HG02840 (cell line): ENCODE results near the gene C5orf46.
"Not testable (repeated sequence)": the region's sequence is repeated elsewhere in the genome, so short reads cannot be mapped to it uniquely, and the experiment has no call there.

Source experiments
- ATAC-seq: cut with Tn5 transposase; IDR thresholded peaks from one replicate; pipeline ENCODE4 v1.9.1; 2021; ENCODE audit warnings: mild to moderate bottlenecking, moderate library complexity, moderate number of reproducible peaks; ENCODE audit not compliant: unreplicated experiment, low FRiP score

C5orf46 gene

GRCh38 chr5:147906326-147907095 lies at the start of gene C5orf46:
TSS of gene C5orf46 (minus strand) at chr5:147906538. CDS start at chr5:147906501, 37 bp downstream.
- no peak for ATAC-seq

GRCh38 chr5:147954971-147955370 lies 48.6 kb upstream of the C5orf46 start:
- no peak for ATAC-seq

GRCh38 chr5:147949711-147950573 lies 43.6 kb upstream of the C5orf46 start:
- ATAC-seq: no peak

DNA sequence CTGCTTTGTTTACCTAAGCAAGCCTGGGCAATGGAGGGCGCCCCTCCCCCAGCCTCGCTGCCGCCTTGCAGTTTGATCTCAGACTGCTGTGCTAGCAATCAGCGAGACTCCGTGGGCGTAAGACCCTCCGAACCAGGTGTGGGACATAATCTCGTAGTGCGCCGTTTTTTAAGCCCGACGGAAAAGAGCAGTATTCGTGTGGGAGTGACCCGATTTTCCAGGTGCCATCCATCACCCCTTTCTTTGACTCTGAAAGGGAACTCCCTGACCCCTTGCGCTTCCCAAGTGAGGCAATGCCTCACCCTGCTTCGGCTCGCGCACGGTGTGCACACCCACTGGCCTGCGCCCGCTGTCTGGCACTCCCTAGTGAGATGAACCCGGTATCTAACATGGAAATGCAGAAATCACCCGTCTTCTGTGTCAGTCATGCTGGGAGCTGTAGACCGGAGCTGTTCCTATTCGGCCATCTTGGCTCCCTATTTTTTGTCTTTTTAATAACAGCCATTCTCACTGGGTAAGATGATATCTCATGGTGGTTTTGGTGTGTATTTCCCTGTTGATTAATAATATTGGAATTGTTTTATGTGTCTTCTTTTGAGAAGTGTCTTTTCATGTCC lies 40.4 kb upstream of the C5orf46 start:
- not testable (repeated sequence) for ATAC-seq

DNA sequence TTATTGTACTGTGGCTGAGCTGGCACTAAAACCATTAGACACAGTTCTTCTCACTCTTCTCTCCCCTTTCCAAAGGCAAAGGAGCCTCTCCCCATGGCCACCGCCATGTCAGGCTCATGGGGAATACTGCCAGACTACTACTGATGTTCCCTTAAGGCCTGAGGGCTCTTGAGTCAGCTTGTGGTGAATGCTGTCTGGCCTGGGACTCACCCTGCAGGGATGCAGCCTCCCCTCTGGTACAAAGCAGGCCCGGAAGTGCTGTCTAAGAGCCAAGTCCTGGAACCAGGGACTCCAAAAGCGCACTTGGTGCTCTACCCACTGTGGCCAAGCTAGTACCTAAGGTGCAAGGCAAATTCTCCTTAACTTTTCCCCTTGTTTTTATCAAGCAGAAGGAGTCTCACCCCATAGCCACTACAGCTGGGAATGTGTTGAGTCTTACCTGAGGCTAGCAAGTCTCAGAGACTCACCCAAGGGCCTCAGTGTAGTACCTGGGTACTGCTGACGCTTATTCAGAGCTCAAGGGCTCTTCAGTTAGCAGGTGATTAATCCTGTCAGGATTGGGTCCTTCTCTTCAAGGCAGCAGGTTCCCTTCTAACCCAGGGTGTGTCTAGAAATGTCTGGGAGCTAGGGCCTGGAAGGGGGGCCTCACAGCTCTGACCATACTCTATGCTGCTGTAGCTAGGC lies 33.2 kb upstream of the C5orf46 start:
- ATAC-seq: no peak

GRCh38 chr5:147935032-147935431 lies 28.7 kb upstream of the C5orf46 start:
- ATAC-seq: no peak

DNA sequence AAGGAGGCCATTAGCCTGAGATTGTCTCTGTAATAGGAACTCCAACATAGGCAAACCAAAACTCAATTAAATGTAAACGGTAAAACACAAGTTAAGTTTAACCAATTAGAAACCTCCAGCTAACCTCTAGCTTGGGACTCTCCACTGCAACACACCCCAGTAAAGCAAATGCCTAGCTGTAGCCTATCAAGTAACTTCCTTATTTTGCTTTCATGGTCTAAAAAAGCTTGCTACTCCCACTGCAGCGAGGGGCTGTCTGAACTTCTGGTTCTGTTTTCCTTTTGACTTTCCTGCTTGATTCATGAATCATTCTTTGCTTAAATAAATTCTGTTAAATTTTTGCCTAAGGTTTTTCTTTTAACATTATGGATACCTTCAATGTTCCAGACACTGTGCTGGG lies 24.4 kb upstream of the C5orf46 start:
- peak; percentile 47 for ATAC-seq

DNA sequence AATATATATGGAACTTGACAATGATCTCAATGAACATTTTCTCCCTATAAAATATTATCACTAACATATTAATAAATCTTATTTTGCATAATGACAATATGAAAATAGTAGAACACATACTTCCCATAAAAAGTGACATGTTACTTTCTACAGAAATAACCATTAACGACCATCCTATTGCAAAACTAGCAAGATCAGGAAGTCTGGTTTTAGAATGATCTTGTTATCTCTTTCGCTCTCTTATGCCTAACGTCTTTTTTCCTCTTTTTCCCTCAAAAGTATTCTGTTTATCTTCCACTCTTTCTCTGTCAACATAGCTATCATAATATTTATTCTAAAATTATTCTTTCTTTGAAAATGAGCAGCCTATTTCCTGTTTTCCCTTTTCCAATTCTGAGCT lies 21.6 kb upstream of the C5orf46 start:
- ATAC-seq: no peak

DNA sequence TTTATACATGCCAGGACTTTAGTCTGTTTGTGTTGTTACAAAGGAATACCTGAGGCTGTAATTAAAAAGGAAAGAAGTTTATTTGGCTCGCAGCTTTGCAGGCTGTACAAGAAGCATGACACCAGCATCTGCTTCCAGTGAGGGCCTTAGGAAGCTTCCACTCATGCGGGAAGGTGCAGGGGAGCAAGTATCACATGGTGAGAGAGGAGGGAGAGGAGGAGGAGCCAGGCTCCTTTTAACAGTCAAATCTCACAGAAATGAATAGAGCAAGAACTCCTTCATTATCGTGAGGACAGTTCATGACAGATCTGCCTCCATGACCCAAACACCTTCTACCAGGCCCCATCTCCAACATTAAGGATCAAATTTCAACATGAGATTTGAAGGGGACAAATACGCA lies 18.7 kb upstream of the C5orf46 start:
- no peak for ATAC-seq

DNA sequence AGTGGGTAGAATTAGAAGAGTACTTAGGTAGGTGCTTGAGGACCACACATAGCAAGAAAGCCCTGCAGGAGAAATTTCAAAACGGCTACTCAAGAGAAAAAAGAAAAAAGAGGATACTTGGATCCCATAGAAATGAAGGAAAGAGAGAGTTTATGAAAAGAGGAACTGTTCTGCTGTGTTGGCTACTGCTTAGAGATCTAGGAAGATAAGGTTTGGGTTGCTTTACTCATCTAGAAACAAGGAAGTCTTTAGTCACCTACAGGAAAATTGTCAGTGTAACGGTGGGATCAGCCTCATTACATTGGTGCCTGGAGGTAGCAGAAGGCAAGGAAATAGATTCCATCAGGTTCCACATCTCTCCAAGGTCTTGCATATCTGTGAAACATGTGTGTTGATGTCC lies 14.8 kb upstream of the C5orf46 start:
- ATAC-seq: no peak

GRCh38 chr5:147920420-147921030 lies 14.2 kb upstream of the C5orf46 start:
- no peak for ATAC-seq

DNA sequence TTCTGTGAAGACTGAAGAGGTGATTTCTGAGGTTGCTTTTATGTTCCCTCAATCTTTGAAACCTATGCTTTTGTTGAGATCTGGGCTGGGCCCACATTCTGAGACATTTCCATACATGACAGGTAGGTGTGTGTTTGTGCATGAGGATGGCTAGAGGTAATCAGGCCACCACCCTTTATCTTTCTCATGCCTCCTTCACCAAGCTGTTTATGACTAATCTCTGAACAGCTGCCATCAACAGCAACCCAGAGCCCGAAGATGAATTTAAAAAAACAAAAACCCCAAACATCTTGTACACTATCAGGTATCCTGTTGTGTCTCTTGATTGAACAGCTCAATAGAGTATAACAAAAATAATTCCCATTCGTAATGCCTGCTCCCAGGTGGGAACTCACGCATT lies 12.6 kb upstream of the C5orf46 start:
- ATAC-seq: no peak

DNA sequence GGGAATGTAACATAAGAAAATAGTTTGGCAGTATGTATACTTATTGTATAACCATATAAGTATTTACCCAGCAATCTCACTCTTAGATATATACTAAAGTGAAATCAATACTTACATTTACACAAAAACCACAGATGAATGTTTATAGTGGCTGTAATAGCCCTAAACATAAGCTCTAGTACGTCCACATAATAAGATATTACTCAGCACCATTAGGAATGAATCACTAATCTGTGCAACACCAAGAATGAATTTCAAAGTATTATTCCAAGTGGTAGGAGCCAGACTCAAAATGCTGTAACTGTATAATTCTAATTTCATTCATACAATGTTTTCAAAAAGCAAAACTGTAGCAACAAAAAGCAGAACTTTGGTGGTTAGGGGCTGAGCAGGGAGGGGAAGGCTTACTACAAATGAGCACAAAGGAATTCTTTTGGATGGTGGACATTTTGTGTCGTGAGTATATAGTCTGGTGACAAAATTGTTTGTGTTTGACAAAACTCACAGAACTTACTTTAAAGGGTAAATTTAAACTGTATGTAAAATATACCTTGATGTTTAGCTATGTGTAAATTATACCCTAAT lies 11.9 kb upstream of the C5orf46 start:
- ATAC-seq: no peak

- no peak for ATAC-seq
These were observed 7.4 kb upstream of the C5orf46 start for GRCh38 chr5:147913786-147914185.

DNA sequence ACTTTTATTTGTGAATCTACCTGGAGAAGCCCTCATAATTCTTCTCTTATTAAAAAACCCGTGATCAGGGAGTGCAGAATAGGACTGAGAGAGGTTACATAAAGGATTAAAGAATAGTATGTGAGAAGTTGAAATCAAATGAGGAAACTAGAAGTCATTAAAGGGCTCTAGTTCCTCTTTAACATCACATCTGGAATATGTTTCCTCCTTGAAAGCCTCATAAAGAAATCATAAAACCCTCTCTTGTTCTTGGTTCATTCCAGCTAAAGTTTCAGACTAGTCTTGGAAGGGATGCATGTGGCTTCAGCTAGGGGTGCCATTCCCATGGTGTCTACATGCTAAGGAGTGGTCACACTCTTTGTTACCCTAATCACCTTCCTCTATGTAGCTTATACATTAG lies 5.7 kb upstream of the C5orf46 start:
- no peak for ATAC-seq

- no peak for ATAC-seq
These were observed 5.1 kb upstream of the C5orf46 start for GRCh38 chr5:147911427-147911826.

GRCh38 chr5:147904110-147904509 lies 2.2 kb downstream of the C5orf46 start:
- ATAC-seq: no peak

DNA sequence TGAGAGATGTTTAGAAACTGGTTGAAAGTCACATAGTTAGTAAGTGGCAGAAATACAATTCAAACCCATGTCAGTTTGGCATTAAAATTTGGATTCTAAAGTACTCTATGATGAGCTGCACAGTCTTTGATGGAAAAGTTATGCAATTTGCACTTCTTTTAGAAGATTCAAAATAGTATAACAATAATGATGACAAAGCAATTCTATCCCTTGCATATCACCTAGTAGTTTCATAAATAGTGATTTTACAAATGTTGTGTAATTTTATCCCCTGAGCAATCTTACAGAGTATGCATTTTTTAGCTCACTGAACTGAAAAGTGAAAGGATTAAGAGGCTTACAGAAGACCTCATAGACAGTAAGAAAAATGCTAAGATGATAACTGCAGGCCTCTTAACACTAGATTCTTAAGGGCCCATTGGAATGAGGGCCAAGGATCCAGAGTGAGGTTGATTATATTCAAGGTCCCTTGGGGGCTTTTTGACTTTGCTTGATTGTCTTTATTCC lies 3.7 kb downstream of the C5orf46 start:
- no peak for ATAC-seq

DNA sequence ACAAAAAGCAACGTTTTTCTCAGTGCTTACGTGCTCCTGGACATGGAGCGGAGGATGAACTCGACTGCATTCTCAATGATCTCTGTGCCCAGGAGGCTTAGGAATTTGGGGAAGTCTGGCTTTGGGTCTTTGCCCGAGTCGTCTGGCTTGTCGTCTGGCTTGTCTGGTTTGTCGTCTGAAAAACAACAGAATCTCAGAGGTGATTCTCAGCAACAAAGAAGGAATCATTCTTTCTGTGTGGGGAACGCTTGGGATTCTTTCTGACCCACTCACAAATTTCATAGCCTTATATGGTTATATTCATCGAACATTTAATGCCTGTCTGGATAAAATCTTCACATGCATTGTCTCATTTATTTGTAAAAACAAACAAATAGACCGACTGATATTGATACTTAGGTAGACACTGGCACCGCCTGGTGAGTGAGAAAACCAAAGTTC lies 4.7 kb downstream of the C5orf46 start:
- no peak for ATAC-seq
